HCT116 (cell line): Measurements from ENCODE around the gene RAB3C. TPM values are rescaled to one million over a fixed set of nuclear protein-coding genes. Genes with fewer than 3 reads are reported as not detected.

Experiments
- ATAC-seq: fragments of 200-7000 bp; cut with Tn5 transposase; 2 replicates; pipeline ENCODE4 v1.9.1; 2020; ENCODE audit warnings: mild to moderate bottlenecking, moderate library complexity
- BruUV-seq: library from RNA; stranded (reverse); fragments of 400-500 nt; replicated peaks from 2 replicates; lab custom pipeline; 2021; lab: Mats Ljungman, UMichigan
- CTCF ChIA-PET: fragments of 300-600 bp; sonication (Branson Sonifier 250); formaldehyde crosslinking; loops from one replicate; lab custom pipeline; 2021; ENCODE audit warnings: antibody characterized with exemption; lab: Charles Lee
- POLR2A ChIA-PET: fragments of 300-600, 350-600 bp; sonication (Branson Sonifier 250); formaldehyde crosslinking; loops from one replicate; lab custom pipeline; 2021; ENCODE audit warnings: antibody characterized with exemption; lab: Charles Lee
- RAD21 ChIA-PET, 2 experiments: fragments of 300-600 bp; sonication (Branson Sonifier 250); formaldehyde crosslinking; loops; one replicate each; lab custom pipeline; 2023; ENCODE audit warnings: low total read pairs in 2 of 2; ENCODE audit not compliant: uncharacterized antibody in 2 of 2, unreplicated experiment in 2 of 2, low non-redundant PET in 1 of 2; lab: Charles Lee
- DNase-seq: peaks from one replicate; pipeline ENCODE4 v3.0.0-alpha.2; 2010; ENCODE audit warnings: low read depth, low spot score
- H2AFZ ChIP-seq: fragments of 200-600 bp; shearing (Covaris generic), sonication (generic); 2 replicates; pipeline ENCODE4 v1.6.1; 2017; ENCODE audit warnings: low read depth, mixed run types, mixed read lengths, antibody characterized with exemption, low read length; ENCODE audit not compliant: poor library complexity, severe bottlenecking
- H3K27ac ChIP-seq: 2 replicates; pipeline ENCODE4 v1.5.1; 2012; ENCODE audit warnings: low read depth, low read length
- H3K27me3 ChIP-seq: fragments of 200-600 bp; sonication (generic); 2 replicates; pipeline ENCODE4 v1.6.1; 2016; ENCODE audit warnings: mixed run types, low read length, mixed read lengths; ENCODE audit not compliant: insufficient read depth
- H3K36me3 ChIP-seq, 2 experiments: fragments of 200-500 bp in 1 of 2; fragments of 200-600 bp in 1 of 2; sonication (Bioruptor generic) in 1 of 2; sonication (generic) in 1 of 2; 2 replicates each; pipeline versions ENCODE4 v1.5.1 to v1.6.1; 2014 to 2016; ENCODE audit warnings: low read length in 2 of 2, inconsistent platforms in 1 of 2, mixed read lengths in 1 of 2, mixed run types in 1 of 2; ENCODE audit not compliant: insufficient read depth in 2 of 2, control insufficient read depth in 1 of 2
- H3K4me1 ChIP-seq, 2 experiments: fragments of 200-600 bp in 1 of 2; sonication (generic) in 1 of 2; 2 replicates each; pipeline versions ENCODE4 v1.5.1 to v1.6.1; 2012 to 2017; ENCODE audit warnings: low read length in 2 of 2, inconsistent platforms in 1 of 2, mild to moderate bottlenecking in 1 of 2, mixed read lengths in 1 of 2, mixed run types in 1 of 2, moderate library complexity in 1 of 2; ENCODE audit not compliant: insufficient read depth in 2 of 2, control insufficient read depth in 1 of 2
- H3K4me2 ChIP-seq: fragments of 200-600 bp; sonication (generic); 2 replicates; pipeline ENCODE4 v1.6.1; 2017; ENCODE audit warnings: mixed run types, low read length, mixed read lengths
- H3K4me3 ChIP-seq, 2 experiments: fragments of 200-600 bp in 1 of 2; sonication (generic) in 1 of 2; replicated peaks in 1 of 2; 2 replicates each; pipeline ENCODE4 v1.5.1; 2011 to 2016; ENCODE audit warnings: low read length in 2 of 2, control low read depth in 1 of 2, low read depth in 1 of 2, mild to moderate bottlenecking in 1 of 2, mixed read lengths in 1 of 2, mixed run types in 1 of 2
- H3K79me2 ChIP-seq: fragments of 200-600 bp; sonication (generic); 2 replicates; pipeline ENCODE4 v1.6.1; 2017; ENCODE audit warnings: mild to moderate bottlenecking, mixed run types, low read length, moderate library complexity, mixed read lengths; ENCODE audit not compliant: insufficient read depth
- H3K9ac ChIP-seq: fragments of 200-600 bp; sonication (generic); 2 replicates; pipeline ENCODE4 v1.6.1; 2016; ENCODE audit warnings: low read length, mixed read lengths
- H3K9me2 ChIP-seq: fragments of 200-600 bp; sonication (generic), shearing (Covaris generic); 2 replicates; pipeline ENCODE4 v1.6.1; 2017; ENCODE audit warnings: mixed run types, mild to moderate bottlenecking, moderate library complexity; ENCODE audit not compliant: insufficient read depth
- H3K9me3 ChIP-seq, 2 experiments: fragments of 200-500 bp in 1 of 2; fragments of 200-600 bp in 1 of 2; sonication (Bioruptor generic) in 1 of 2; sonication (generic) in 1 of 2; 2 replicates each; pipeline ENCODE4 v1.6.1; 2014 to 2017; ENCODE audit warnings: low read length in 2 of 2, mixed read lengths in 2 of 2, inconsistent platforms in 1 of 2, low read depth in 1 of 2, mild to moderate bottlenecking in 1 of 2, mixed run types in 1 of 2, moderate library complexity in 1 of 2; ENCODE audit not compliant: control insufficient read depth in 1 of 2, insufficient read depth in 1 of 2
- H4K20me1 ChIP-seq: fragments of 200-600 bp; sonication (generic), shearing (Covaris generic); 2 replicates; pipeline ENCODE4 v1.6.1; 2017; ENCODE audit warnings: mixed run types, mild to moderate bottlenecking, moderate library complexity; ENCODE audit not compliant: insufficient read depth
- CBX3 ChIP-seq: IDR thresholded peaks from 2 replicates; pipeline ENCODE4 v1.6.1; 2012; ENCODE audit warnings: low read depth
- CEBPB ChIP-seq: IDR thresholded peaks from 2 replicates; pipeline ENCODE4 v1.6.1; 2012; ENCODE audit warnings: low read depth
- EGR1 ChIP-seq: IDR thresholded peaks from 2 replicates; pipeline ENCODE4 v1.6.1; 2012; ENCODE audit warnings: low read depth
- ELF1 ChIP-seq: IDR thresholded peaks from 2 replicates; pipeline ENCODE4 v1.6.1; 2012; ENCODE audit warnings: low read depth, borderline replicate concordance
- EZH2 ChIP-seq: fragments of 200-600 bp; sonication (generic); IDR thresholded peaks from 2 replicates; pipeline ENCODE4 v1.6.1; 2017; ENCODE audit warnings: antibody characterized with exemption, mixed run types
- FOSL1 ChIP-seq: IDR thresholded peaks from 2 replicates; pipeline ENCODE4 v1.6.1; 2012; ENCODE audit warnings: low read depth
- POLR2A ChIP-seq: IDR thresholded peaks from 2 replicates; pipeline ENCODE4 v1.7.0; 2011; ENCODE audit warnings: borderline replicate concordance; ENCODE audit not compliant: insufficient read depth, insufficient read length; ENCODE audit errors: extremely low read depth
- POLR2AphosphoS5 ChIP-seq: IDR thresholded peaks from 2 replicates; pipeline ENCODE4 v1.6.1; 2011; ENCODE audit warnings: mild to moderate bottlenecking, low read depth, low read length, moderate library complexity
- RAD21 ChIP-seq: IDR thresholded peaks from 2 replicates; pipeline ENCODE4 v1.6.1; 2012; ENCODE audit warnings: low read depth, mild to moderate bottlenecking
- SIN3A ChIP-seq: IDR thresholded peaks from 2 replicates; pipeline ENCODE4 v1.6.1; 2012; ENCODE audit warnings: low read depth
- SP1 ChIP-seq: IDR thresholded peaks from 2 replicates; pipeline ENCODE4 v1.6.1; 2012; ENCODE audit warnings: low read depth
- SRF ChIP-seq: IDR thresholded peaks from 2 replicates; pipeline ENCODE4 v1.6.1; 2012; ENCODE audit warnings: low read depth
- TCF7L2 ChIP-seq: IDR thresholded peaks from 2 replicates; pipeline ENCODE4 v1.7.0; 2011; ENCODE audit warnings: borderline replicate concordance, inconsistent platforms; ENCODE audit not compliant: insufficient read depth, insufficient read length; ENCODE audit errors: extremely low read depth
- YY1 ChIP-seq: IDR thresholded peaks from 2 replicates; pipeline ENCODE4 v1.6.1; 2011; ENCODE audit warnings: low read length, low read depth, moderate library complexity, mild to moderate bottlenecking; ENCODE audit not compliant: insufficient replicate concordance; ENCODE audit errors: extremely low read depth
- ZFX ChIP-seq: fragments of 450-650 bp; IDR thresholded peaks from 2 replicates; pipeline ENCODE4 v1.6.1; 2017
- ZNF274 ChIP-seq: fragments of 200-500 bp; sonication (Bioruptor generic); IDR thresholded peaks from 2 replicates; pipeline ENCODE4 v1.6.1; 2014; ENCODE audit warnings: mild to moderate bottlenecking, low read depth, low read length, inconsistent platforms
- intact Hi-C: fragments of 100-400 bp; cut with micrococcal nuclease; formaldehyde crosslinking; loops from 2 replicates; pipeline ENCODE4 v1.10.0; 2022
- total RNA-seq: library from RNA; stranded (reverse); gene quantifications from one replicate; pipeline ENCODE4 v1.2.1, GENCODE V29; 2021; ENCODE audit not compliant: unreplicated experiment
- TF ChIP-seq, protein P1 (sequence below): IDR thresholded peaks from 2 replicates; pipeline ENCODE4 v1.6.1; 2012; ENCODE audit warnings: low read depth
- TF ChIP-seq, protein P2 (sequence below): IDR thresholded peaks from 2 replicates; pipeline ENCODE4 v1.6.1; 2012
- TF ChIP-seq, protein P3 (sequence below): IDR thresholded peaks from 2 replicates; pipeline ENCODE4 v1.6.1; 2012

RAB3C gene
- total RNA-seq, 1 experiment from 2014 or later, result not detected

DNA sequence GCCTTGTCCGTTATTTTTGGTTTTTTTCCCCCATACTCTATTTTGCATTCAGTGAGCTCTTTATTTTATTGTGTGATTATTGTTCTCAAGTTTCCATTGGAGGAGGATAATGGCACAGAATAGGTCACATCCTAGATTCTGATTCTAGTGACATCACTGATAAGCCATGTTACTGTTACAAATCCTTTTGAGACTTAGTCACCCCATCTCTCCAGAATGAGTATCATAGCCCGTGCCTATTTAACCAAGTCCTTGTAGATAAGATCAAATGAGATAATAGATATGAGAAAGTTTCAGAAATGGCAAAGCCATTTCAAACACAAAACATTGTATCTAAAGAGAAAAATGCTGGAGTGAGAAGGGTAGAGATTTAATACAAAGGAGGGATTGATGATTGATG is 242.6 kb downstream of the RAB3C start:
- H3K79me2 ChIP-seq, result no peaks in the 10 kb centered on the region
- no peaks in the 10 kb centered on the region for H3K9me2 ChIP-seq
- ChIA-PET CTCF (no interaction called here), RAD21 (no interaction called here), POLR2A (no interaction called here)
- no peaks in the 10 kb centered on the region for H3K9me3 ChIP-seq
- H3K4me2 ChIP-seq, result no peak overlapping the region
- H3K4me1 ChIP-seq, result no peaks in the 10 kb centered on the region
- peaks cover 7% of the 10 kb centered on the region; the same call in 1 of the 2 replicates for H3K27me3 ChIP-seq
- ATAC-seq (no peak), DNase-seq (no peak)
- no peaks in the 10 kb centered on the region for H4K20me1 ChIP-seq
- H2AFZ ChIP-seq, result no peak overlapping the region
- intact Hi-C loops, result no loop called here
- BruUV-seq, result no TSS peak
- TF ChIP-seq POLR2AphosphoS5 (no peak), ZFX (no peak), CBX3 (no peak)
- H3K36me3 ChIP-seq, result no peaks in the 10 kb centered on the region
- no peak overlapping the region for H3K4me3 ChIP-seq
- no peak overlapping the region for H3K9ac ChIP-seq
- H3K27ac ChIP-seq, result no peak overlapping the region

DNA sequence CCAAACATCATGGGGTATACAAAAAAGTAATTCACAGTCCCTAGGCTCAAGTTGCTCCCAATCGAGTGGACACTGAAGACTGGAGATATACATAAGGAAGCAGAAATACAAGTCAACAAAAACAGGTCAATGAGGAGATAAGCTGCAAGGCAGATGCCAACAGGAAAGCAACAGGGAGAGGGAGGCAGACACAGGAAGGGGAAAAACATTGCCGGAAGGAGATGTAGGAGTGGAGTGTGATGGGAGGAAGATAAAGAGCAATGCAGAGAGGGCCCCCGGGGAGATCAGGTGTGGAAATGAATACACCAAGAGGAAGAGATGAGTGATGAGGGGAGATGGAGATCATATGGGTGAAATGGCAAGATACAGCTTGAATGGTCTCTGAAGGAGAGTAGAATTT is 243.0 kb downstream of the RAB3C start:
- no peaks in the 10 kb centered on the region for H3K4me1 ChIP-seq
- no peaks in the 10 kb centered on the region for H4K20me1 ChIP-seq
- H3K27me3 ChIP-seq, result peaks cover 9% of the 10 kb centered on the region; the same call in 1 of the 2 replicates
- no TSS peak for BruUV-seq
- no peak overlapping the region for H3K9ac ChIP-seq
- no peak overlapping the region for H3K4me3 ChIP-seq
- no peak for ATAC-seq
- H2AFZ ChIP-seq, result no peak overlapping the region
- ChIA-PET RAD21 (no interaction called here), CTCF (no interaction called here), POLR2A (no interaction called here)
- no peak overlapping the region for H3K27ac ChIP-seq
- no peaks in the 10 kb centered on the region for H3K9me3 ChIP-seq
- no peaks in the 10 kb centered on the region for H3K9me2 ChIP-seq
- H3K36me3 ChIP-seq, result no peaks in the 10 kb centered on the region
- H3K79me2 ChIP-seq, result no peaks in the 10 kb centered on the region
- no peak for DNase-seq
- no peak overlapping the region for H3K4me2 ChIP-seq
- intact Hi-C loops, result no loop called here
- TF ChIP-seq, protein P1, sequence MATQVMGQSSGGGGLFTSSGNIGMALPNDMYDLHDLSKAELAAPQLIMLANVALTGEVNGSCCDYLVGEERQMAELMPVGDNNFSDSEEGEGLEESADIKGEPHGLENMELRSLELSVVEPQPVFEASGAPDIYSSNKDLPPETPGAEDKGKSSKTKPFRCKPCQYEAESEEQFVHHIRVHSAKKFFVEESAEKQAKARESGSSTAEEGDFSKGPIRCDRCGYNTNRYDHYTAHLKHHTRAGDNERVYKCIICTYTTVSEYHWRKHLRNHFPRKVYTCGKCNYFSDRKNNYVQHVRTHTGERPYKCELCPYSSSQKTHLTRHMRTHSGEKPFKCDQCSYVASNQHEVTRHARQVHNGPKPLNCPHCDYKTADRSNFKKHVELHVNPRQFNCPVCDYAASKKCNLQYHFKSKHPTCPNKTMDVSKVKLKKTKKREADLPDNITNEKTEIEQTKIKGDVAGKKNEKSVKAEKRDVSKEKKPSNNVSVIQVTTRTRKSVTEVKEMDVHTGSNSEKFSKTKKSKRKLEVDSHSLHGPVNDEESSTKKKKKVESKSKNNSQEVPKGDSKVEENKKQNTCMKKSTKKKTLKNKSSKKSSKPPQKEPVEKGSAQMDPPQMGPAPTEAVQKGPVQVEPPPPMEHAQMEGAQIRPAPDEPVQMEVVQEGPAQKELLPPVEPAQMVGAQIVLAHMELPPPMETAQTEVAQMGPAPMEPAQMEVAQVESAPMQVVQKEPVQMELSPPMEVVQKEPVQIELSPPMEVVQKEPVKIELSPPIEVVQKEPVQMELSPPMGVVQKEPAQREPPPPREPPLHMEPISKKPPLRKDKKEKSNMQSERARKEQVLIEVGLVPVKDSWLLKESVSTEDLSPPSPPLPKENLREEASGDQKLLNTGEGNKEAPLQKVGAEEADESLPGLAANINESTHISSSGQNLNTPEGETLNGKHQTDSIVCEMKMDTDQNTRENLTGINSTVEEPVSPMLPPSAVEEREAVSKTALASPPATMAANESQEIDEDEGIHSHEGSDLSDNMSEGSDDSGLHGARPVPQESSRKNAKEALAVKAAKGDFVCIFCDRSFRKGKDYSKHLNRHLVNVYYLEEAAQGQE, result no peak
- TF ChIP-seq, protein P2, sequence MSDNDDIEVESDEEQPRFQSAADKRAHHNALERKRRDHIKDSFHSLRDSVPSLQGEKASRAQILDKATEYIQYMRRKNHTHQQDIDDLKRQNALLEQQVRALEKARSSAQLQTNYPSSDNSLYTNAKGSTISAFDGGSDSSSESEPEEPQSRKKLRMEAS, result no peak
- TF ChIP-seq, protein P3, sequence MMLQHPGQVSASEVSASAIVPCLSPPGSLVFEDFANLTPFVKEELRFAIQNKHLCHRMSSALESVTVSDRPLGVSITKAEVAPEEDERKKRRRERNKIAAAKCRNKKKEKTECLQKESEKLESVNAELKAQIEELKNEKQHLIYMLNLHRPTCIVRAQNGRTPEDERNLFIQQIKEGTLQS, result no peak
- TF ChIP-seq TCF7L2 (no peak), FOSL1 (no peak), SRF (no peak), CBX3 (no peak), YY1 (no peak), POLR2AphosphoS5 (no peak), SIN3A (no peak), RAD21 (no peak), CEBPB (no peak), SP1 (no peak), EZH2 (no peak), ZNF274 (no peak), POLR2A (no peak), EGR1 (no peak), ELF1 (no peak), ZFX (no peak)
